Nephron (organoid): ENCODE results near the gene CPT1C.

ENCODE experiments used
- H3K27ac Mint-ChIP-seq, 3 experiments: 2 replicates each; pipeline ENCODE4 v1.8.0; 2020; ENCODE audit warnings: mixed read lengths in 3 of 3, mild to moderate bottlenecking in 2 of 3, moderate library complexity in 1 of 3
- H3K27me3 Mint-ChIP-seq: 2 replicates; pipeline ENCODE4 v1.8.0; 2021; ENCODE audit warnings: low read depth, mild to moderate bottlenecking, moderate library complexity, mixed read lengths
- H3K36me3 Mint-ChIP-seq: 2 replicates; pipeline ENCODE4 v1.8.0; 2020; ENCODE audit warnings: low read depth, mixed read lengths
- H3K4me1 Mint-ChIP-seq: 2 replicates; pipeline ENCODE4 v1.8.0; 2020; ENCODE audit warnings: mixed read lengths
- H3K4me3 Mint-ChIP-seq, 3 experiments: 2 replicates each; pipeline ENCODE4 v1.8.0; 2020; ENCODE audit warnings: mild to moderate bottlenecking in 3 of 3, mixed read lengths in 3 of 3, moderate library complexity in 2 of 3
- H3K9me3 Mint-ChIP-seq: 2 replicates; pipeline ENCODE4 v1.8.0; 2020; ENCODE audit warnings: mixed read lengths
- CTCF ChIP-seq, 3 experiments: fragments of 200-600 bp; sonication (generic); IDR thresholded peaks; one replicate each; pipeline ENCODE4 v1.5.0; 2021; ENCODE audit warnings: antibody characterized with exemption in 3 of 3; ENCODE audit not compliant: unreplicated experiment in 3 of 3

Gene CPT1C

GRCh38 chr19:49664171-49665035 is 26.5 kb upstream of the CPT1C start:
- peak in 1 of 3 experiments; percentile 19 for TF ChIP-seq CTCF (IDR thresholded peaks at IDR 0.05; ENCODE audit: unreplicated experiment in 3 of 3)
- Mint-ChIP-seq H3K4me3 (peak overlapping the region; percentile 93 to 98 (median 93)), H3K27me3 (no peaks in the 10 kb centered on the region), H3K9me3 (no peaks in the 10 kb centered on the region), H3K27ac (peak overlapping the region; percentile 78 to 94 (median 88)), H3K36me3 (peaks cover 25% of the 10 kb centered on the region), H3K4me1 (peaks cover 29% of the 10 kb centered on the region)

GRCh38 chr19:49665036-49665350 is 25.9 kb upstream of the CPT1C start:
- peaks cover 33% of the 10 kb centered on the region for H3K4me1 Mint-ChIP-seq
- peaks cover 23% of the 10 kb centered on the region for H3K36me3 Mint-ChIP-seq
- H3K27me3 Mint-ChIP-seq, result no peaks in the 10 kb centered on the region
- H3K27ac Mint-ChIP-seq, result peak overlapping the region; percentile 78 to 94 (median 88)
- no peaks in the 10 kb centered on the region for H3K9me3 Mint-ChIP-seq
- peak overlapping the region; percentile 93 to 98 (median 93) for H3K4me3 Mint-ChIP-seq
- no peak for TF ChIP-seq CTCF (IDR thresholded peaks at IDR 0.05; ENCODE audit: unreplicated experiment in 3 of 3)

- H3K27me3 Mint-ChIP-seq, result no peaks in the 10 kb centered on the region
- TF ChIP-seq CTCF (IDR thresholded peaks at IDR 0.05; ENCODE audit: unreplicated experiment in 3 of 3), result no peak
- peak within 1 kb of the TSS; percentile 93 to 98 (median 93) for H3K4me3 Mint-ChIP-seq
- peaks cover 18% of the 10 kb centered on the region for H3K36me3 Mint-ChIP-seq
- H3K4me1 Mint-ChIP-seq, result peaks cover 33% of the 10 kb centered on the region
- peak within 1 kb of the TSS; percentile 78 to 94 (median 88) for H3K27ac Mint-ChIP-seq
- H3K9me3 Mint-ChIP-seq, result no peaks in the 10 kb centered on the region
Observed at GRCh38 chr19:49665351-49666119, 25.4 kb upstream of the CPT1C start, which contains the start of the genes BCL2L12 and IRF3. TSS of gene BCL2L12 (plus strand) at chr19:49665933. CDS start at chr19:49666693, 760 bp downstream. TSS of gene IRF3 (minus strand) at chr19:49665857. CDS start at chr19:49664838, 1,019 bp downstream.

GRCh38 chr19:49666120-49666444 is 24.8 kb upstream of the CPT1C start:
- Mint-ChIP-seq H3K27ac (peak overlapping the region; percentile 78 to 94 (median 88)), H3K4me3 (peak overlapping the region; percentile 93 to 98 (median 93)), H3K9me3 (no peaks in the 10 kb centered on the region), H3K36me3 (peaks cover 15% of the 10 kb centered on the region), H3K4me1 (peaks cover 33% of the 10 kb centered on the region), H3K27me3 (no peaks in the 10 kb centered on the region)
- peak in 2 of 3 experiments; percentile 12 to 32 for TF ChIP-seq CTCF (IDR thresholded peaks at IDR 0.05; ENCODE audit: unreplicated experiment in 3 of 3)

- peaks cover 11% of the 10 kb centered on the region for H3K36me3 Mint-ChIP-seq
- TF ChIP-seq CTCF (IDR thresholded peaks at IDR 0.05; ENCODE audit: unreplicated experiment in 3 of 3), result no peak
- H3K27me3 Mint-ChIP-seq, result no peaks in the 10 kb centered on the region
- peak overlapping the region; percentile 93 to 98 (median 93) for H3K4me3 Mint-ChIP-seq
- H3K4me1 Mint-ChIP-seq, result peaks cover 42% of the 10 kb centered on the region
- H3K27ac Mint-ChIP-seq, result peak overlapping the region in 2 of 3 experiments; percentile 21 to 88
- no peaks in the 10 kb centered on the region for H3K9me3 Mint-ChIP-seq
Observed at GRCh38 chr19:49667473-49667872, 23.4 kb upstream of the CPT1C start.
